GM19468 (cell line): ENCODE data around the gene IL36G.

Source experiments
- ATAC-seq: cut with Tn5 transposase; IDR thresholded peaks from one replicate; pipeline ENCODE4 v1.9.1; 2021; ENCODE audit warnings: mild to moderate bottlenecking, moderate library complexity, moderate number of reproducible peaks; ENCODE audit not compliant: unreplicated experiment; ENCODE audit errors: extremely low read depth

IL36G gene

GRCh38 chr2:112967023-112967422 is 10.8 kb upstream of the IL36G start:
- no peak for ATAC-seq

DNA sequence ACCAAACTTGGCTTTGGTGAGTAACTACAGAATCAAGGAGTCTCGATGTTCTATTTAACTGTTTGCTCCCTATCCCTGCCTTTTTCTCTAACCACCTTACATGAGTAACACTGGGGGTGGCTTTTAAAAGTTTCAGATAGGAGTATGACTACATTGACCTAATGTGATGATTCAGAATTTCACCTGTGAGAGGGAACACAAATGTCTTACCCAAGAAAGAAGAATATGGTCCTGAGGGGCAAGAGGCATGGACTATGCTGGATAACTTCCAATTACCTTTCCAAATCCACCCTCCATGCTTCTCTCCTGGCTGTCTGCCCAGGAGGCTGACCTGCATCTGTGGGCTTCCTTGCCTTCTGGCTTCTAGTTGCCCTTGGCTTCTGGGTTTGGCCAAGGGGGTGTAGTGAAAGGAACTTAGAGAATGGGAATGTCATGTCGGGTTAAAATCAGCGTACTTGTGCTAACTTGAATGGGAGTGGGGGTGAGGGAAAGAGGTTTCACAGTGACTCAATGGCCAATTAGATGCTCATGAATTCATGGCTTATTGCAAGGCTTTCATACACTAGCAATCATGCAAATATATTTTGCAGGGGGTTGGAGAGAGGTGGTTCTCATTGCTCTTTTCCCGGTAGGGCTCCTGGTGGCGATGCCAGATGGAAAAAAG is 5.3 kb upstream of the IL36G start:
- no peak for ATAC-seq

DNA sequence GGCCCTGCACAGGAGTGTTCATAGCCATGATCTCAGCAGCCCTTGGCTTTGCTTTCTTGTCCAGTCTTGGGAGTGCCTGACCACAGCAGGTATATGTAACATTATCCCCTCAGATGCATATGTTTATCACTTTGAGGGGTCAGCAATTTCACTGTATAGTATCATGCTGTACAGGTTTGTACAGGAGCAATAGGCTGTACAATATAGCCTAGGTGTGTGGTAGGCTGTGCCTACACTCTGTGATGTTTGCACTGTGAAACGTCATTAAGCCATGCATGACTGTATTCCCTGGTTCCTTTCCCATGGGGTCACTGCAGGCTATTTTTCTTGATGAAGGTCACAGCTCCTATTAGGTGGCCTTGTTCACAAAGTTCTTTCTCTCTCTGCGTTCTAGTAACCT is 4.7 kb upstream of the IL36G start:
- no peak for ATAC-seq

DNA sequence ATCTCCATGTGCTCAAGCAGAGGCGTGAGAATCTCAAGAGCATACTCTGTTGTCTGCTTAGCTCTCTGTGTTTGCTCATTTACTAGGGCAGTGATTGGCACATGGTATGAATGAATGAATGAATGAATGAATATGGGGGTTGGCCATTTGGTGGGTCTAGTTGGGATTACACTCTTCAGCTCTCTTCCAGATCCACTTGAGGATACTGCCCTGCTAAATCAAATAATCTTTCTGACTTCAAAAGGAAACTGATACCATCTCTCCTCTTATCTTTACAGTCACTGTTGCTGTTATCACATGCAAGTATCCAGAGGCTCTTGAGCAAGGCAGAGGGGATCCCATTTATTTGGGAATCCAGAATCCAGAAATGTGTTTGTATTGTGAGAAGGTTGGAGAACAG is 1.9 kb downstream of the IL36G start:
- no peak for ATAC-seq

- ATAC-seq = no peak
Measured at GRCh38 chr2:112980537-112980936, 2.7 kb downstream of the IL36G start.

DNA sequence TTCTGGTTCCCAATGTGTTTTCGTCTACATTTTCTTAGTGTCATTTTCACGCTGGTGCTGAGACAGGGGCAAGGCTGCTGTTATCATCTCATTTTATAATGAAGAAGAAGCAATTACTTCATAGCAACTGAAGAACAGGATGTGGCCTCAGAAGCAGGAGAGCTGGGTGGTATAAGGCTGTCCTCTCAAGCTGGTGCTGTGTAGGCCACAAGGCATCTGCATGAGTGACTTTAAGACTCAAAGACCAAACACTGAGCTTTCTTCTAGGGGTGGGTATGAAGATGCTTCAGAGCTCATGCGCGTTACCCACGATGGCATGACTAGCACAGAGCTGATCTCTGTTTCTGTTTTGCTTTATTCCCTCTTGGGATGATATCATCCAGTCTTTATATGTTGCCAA is 7.3 kb downstream of the IL36G start:
- no peak for ATAC-seq

- ATAC-seq = no peak
Measured at GRCh38 chr2:112989611-112990010, 11.8 kb downstream of the IL36G start.

GRCh38 chr2:112993831-112994230 is 16.0 kb downstream of the IL36G start:
- no peak for ATAC-seq

DNA sequence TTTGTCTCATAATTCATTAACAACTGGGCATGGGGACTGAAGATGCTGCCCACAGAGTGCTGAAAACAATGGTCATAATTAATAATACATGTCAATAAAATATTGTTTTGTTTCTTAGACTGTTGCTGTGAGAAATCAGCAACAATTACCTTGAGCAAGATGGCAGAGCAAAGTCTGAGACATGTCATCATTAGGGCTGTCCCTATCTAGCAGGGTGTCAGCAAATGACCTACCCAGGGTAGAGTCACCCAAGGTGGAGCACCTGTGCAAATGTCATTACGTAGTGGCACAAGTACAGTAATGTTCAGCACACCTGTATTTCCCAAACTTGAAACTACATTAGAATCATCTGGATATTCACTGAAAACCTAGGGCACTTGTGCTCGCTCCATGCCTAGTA is 16.8 kb downstream of the IL36G start:
- no peak for ATAC-seq

DNA sequence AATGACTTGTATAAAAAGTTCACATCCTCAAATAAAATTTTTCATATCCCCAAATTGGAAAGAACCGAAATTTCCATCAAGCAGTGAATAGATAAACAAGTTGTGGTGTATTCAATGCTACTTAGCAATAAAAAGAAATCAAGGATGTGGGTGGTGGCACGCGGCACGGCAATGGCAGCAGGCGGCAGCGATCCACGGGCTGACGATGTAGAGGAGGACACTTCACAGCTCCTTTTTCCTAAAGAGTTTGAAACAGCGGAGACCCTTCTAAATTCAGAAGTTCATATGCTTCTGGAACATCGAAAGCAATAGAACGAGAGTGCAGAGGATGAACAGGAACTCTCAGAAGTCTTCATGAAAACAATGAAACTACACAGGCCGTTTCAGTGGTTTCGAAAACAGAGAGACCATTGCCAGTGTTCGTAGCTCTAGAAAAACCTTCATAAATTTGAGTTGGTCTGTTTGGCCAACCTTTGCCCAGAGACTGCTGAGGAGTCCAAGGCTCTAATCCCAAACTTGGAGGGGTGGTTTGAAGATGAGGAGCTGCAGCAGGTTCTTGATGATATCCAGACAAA is 17.6 kb downstream of the IL36G start:
- ATAC-seq = no peak

DNA sequence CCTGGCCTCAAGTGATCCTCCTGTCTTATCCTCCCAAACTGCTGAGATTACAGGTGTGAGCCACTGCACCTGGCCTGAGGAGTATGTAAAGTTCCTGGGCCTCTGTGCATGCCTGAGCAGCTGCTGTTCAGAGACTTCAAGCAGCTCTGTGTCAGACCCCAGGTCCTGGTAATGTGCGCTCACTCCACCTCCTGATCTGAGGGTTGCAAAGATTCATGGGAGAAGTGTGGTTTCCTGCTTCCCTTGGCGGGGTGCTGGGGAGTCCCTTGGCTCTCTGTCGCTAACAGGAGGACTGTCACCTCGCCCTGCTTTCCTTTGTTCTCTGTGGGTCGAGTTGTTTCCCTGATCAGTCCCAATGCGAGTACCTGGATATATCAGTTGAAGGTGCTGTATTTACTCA is 18.8 kb downstream of the IL36G start:
- ATAC-seq = no peak

GRCh38 chr2:112997151-112997550 is 19.3 kb downstream of the IL36G start:
- ATAC-seq = no peak

DNA sequence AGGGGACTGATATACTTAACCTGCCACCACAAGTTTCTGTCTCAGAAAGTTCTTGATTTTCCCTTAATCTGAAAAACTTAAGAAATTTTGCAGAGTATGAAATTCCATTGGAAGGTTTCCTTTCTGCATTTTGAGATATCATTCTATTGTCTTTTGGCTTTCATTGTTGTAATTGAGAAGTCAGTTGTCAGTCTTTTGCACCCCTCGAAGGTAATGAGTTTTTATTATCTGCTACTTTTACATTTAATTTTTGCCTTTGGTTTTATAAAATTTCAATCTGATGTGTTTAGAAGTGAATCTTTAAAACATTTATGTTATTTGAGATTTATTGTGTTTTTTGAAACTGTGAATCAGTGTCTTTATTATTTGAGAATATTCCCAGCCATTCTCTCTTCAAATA is 22.6 kb downstream of the IL36G start:
- ATAC-seq = no peak

- ATAC-seq = no peak
Measured at GRCh38 chr2:113002677-113003076, 24.9 kb downstream of the IL36G start.

- ATAC-seq = no peak
Measured at GRCh38 chr2:113005030-113005509, 27.3 kb downstream of the IL36G start, which contains the start of gene IL36A. IL36A (plus strand) TSS chr2:113005459; CDS start chr2:113005872, 413 bp downstream.

DNA sequence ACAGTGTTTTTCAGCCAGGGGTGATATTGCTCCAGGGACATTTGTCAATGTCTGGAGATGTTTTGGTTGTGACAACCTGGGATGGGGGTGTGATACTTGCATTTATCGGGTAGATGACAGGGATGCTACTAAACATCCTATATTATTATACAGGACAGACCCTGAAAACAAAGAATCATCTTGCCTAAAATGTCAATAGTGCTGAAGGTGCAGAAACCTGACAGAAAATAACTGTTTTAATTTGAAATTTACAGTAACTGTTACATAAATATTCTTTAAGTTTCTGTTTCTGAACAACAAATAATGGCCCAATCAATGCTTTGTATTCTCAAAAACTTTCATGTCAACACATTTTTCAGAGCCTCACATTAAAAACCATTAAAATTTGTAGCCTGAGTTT is 29.4 kb downstream of the IL36G start:
- ATAC-seq = no peak

GRCh38 chr2:113009622-113010021 is 31.8 kb downstream of the IL36G start:
- ATAC-seq = no peak

DNA sequence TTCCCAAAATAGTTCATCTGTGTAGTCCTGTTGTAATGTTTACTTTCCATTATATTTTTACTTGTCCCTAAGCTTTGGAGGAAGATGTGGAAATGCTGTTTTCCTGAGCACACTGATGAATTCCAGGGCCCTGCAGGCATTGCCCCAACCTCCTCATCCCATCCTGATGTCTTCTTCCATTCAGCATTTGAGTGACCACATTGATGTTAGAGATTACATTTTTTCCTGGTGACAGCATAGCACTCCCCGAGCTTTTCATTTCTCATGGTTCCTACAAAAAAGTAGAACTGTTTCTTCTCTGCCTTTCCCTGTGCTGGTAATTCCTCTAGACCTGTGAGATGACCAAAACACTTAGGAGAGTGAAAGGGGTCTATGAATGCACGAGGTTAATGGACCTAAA is 32.3 kb downstream of the IL36G start:
- no peak for ATAC-seq

DNA sequence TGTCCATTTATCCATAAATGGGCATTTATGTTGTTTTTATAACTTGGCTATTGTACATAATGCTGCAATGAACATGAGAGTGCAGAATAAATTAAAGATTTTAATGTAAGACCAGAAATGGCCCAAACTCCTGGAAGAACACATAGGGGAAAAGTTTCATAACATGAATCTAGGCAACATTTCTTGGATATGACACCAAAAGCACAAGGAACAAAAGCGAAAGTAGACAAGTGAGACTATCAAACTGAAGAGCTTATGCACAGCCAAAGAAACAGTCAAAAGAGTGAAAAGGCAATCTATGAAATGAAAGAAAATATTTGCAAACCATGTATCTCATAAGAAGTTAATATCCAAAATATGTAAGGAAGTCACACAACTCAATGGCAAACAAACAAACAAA is 33.3 kb downstream of the IL36G start:
- no peak for ATAC-seq

GRCh38 chr2:113012436-113013335 is 34.9 kb downstream of the IL36G start:
- no peak for ATAC-seq

DNA sequence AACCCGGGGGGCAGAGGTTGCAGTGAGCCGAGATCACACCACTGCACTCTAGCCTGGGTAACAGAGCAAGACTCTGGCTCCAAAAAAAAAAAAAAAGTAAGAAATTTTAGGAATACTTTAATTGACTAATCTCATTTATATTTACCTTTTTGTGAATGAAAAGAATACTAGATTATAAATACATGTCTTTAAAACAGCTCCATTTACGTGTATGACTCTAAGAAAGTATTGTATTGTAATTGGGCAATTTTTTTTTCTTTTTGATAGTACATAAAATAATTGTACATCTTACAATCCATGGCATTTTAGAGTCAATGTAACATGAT is 35.5 kb downstream of the IL36G start:
- ATAC-seq = no peak
